RPMI8226 (cell line): ENCODE results near the gene PARD6A.

Experiments used
- DNase-seq: peaks from one replicate; pipeline ENCODE4 v3.0.0-alpha.2; 2015

Gene PARD6A

GRCh38 chr16:67653789-67654402 lies 6.9 kb upstream of the PARD6A start:
- DNase-seq: no peak

DNA sequence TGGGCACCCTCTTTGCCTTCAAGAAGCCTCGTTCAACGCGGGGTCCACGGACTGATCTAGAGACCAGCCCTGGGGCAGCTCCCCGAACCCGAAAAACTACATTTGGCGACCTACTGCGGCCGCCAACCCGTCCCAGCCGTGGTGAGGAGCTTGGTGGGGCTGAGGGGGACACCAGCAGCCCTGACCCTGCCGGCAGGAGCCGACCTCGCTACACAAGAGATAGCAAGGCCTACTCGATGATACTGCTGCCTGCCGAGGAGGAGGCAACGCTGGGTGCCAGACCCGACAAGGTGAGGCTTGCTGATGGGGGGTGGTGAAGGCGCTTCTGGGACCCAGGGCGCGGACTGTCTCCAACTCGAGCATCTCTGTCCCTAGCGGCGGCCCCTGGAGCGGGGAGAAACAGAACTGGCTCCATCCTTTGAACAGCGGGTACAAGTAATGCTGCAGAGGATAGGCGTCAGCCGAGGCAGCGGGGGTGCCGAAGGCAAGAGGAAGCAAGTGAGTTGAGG lies 6.3 kb upstream of the PARD6A start:
- no peak for DNase-seq

DNA sequence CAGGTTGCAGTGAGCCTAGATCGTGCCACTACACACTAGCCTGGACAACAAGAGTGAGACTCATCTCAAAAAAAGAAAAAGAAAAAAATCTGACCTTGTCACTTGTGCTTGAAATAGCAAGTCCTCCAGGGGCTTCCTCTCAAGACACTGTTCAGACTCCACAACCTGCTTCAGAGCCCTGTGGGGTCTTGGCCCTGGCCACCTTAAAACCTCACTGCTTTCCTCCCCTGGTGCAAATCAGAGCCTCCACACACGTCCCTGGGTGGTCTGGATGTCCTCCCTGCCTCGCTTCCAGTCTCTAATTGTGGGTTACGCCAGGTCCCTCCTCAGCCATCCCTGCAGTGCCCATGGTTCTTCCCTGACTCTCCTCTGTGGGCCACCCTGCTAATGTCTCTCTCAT lies 5.4 kb upstream of the PARD6A start:
- no peak for DNase-seq

DNA sequence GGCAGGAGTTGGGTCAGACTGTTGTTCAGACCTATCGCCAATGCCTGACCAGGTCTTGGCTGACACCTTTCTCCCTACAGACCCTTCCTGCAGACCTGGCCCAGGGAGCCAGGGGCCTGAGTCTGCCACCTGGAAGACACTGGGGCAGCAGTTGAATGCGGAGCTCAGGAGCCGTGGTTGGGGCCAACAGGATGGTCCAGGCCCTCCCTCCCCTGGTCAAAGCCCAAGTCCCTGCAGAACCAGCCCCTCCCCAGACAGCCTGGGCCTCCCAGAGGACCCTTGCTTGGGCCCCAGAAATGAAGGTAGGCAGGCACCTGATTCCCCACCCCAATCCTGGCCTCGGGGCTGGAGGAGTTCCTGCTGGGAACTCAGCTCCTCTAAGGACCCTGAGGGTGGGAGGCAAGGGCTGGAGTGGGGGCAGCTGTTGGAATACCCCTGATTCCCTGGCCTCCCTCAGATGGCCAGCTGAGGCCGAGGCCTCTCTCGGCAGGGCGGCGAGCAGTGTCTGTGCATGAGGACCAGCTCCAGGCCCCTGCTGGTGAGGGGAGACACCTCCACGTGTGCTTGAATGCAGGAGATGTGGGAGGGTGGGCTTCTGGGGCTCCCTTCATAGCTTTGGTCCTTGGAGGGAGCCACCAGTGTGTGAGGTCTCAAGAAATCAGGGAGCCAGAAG lies 4.3 kb upstream of the PARD6A start:
- no peak for DNase-seq

DNA sequence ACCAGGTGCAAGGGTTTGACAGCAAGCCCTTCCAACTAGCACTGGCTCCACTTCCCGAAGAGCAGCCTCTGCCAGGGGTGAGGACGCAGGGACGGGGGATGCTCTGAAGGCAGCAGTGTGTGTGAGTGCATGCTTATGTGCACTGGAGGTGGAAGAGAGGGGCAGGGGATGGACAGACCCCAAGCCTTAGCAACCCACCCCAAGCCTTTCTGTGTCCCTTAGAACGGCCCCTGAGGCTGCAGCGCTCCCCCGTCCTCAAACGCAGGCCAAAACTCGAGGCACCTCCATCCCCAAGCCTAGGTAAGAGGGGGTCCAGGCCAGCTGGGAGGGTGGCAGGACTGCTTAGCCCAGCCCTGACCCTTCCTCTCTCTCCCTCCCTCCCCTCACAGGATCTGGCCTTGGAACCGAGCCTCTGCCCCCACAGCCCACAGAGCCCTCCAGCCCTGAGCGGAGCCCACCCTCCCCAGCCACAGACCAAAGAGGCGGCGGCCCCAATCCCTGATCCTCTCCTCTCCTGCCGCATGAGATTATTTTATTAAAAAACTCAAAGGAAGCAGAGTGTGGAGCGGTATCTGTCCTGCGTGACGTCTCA lies 3.6 kb upstream of the PARD6A start:
- DNase-seq: no peak

DNA sequence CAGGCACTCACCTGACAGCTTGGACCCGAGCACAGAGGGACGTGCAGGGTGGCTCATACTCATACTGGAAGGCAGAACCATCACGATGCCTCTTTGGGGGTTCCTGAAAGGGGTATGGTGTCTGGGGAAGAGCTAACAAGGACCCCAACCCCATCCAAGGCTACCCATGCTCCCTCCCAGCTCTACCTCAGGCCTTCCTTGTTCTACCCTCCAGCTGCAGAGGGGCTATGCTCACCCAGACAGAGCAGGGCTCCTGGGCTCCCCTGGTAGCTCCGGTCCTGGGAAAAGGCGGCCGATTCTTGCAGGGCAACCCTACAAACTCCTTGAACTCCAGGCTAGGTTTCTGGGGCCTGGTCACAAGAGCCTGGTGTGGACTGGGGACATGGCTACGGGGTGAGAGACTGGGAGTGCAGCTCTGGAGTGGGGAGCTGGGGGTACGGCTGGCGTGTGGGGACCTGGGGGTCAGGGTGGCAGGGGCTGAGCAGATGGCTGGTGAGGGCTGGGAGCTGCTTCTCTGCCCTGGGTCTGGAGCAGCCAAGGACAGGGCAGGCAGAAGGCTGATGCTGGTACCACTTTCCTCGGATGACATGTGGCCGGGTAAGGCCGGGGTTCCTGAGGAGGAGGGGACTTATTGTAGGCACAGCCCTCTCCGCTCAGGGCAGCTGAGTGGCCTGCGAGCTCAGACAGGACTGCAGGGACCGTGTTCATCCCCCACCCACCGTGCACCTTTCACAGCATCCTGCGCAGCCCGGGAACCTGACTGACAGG lies 2.8 kb upstream of the PARD6A start:
- no peak for DNase-seq

GRCh38 chr16:67658849-67659674 lies 1.7 kb upstream of the PARD6A start:
- no peak for DNase-seq

DNA sequence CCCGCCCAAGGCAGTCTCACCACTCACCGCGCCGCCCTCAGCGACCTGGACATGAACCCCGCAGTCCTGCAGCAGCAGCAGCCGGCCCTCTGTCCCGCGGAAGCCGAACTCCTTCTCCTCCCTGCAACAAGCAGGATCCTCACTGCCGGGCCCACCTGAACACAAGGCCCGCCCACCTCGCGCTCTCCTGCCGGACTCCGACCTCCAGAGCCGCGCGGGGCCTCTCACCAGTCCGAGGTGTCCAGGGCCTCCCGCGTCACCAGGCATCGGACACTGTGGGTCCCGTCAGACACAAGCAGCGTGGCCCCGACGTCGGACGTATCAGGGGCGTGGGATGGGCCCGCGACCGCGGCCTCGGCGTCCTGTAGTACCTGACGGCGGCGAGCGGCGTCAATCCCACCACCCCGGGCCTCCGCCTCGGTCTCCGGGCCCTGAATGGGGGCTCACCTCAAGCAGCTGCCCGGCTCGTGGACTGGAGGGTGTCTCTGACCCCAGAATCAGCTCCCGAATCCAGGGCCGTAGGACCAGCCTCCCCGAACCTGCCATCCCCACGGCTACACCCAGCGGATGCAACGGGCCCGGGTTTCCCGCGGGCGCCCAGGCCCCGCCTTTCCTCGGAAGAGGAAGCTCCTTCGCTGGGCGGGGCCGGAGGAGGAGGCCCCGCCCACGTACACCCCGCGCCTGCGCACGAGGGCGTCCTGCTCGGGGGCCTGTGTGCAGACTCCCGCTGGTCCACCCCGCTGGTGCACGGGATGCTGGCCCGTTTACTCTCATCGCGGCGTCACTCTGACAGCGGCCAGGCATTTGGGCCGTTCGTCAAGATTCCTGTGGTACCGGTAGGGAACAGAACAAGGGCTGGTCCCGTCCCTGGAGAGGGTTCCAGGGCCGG lies 841 bp upstream of the PARD6A start, which contains the start of gene ACD:
TSS of gene ACD (minus strand) at position 586 of the 889 bp plus-strand sequence. CDS start at position 546, 40 bp downstream.
- DNase-seq: peak; percentile 97

- DNase-seq: no peak
Measured at GRCh38 chr16:67661101-67661761, 471 bp downstream of the PARD6A start.

- DNase-seq: no peak
Measured at GRCh38 chr16:67661886-67662652, 1.3 kb downstream of the PARD6A start.

GRCh38 chr16:67662653-67663010 lies 1.9 kb downstream of the PARD6A start:
- no peak for DNase-seq

- no peak for DNase-seq
Measured at GRCh38 chr16:67663151-67663876, 2.6 kb downstream of the PARD6A start.

- DNase-seq: no peak
Measured at GRCh38 chr16:67663877-67664222, 3.1 kb downstream of the PARD6A start.

GRCh38 chr16:67664258-67664657 lies 3.5 kb downstream of the PARD6A start:
- no peak for DNase-seq

- no peak for DNase-seq
Measured at GRCh38 chr16:67664871-67665270, 4.1 kb downstream of the PARD6A start.

DNA sequence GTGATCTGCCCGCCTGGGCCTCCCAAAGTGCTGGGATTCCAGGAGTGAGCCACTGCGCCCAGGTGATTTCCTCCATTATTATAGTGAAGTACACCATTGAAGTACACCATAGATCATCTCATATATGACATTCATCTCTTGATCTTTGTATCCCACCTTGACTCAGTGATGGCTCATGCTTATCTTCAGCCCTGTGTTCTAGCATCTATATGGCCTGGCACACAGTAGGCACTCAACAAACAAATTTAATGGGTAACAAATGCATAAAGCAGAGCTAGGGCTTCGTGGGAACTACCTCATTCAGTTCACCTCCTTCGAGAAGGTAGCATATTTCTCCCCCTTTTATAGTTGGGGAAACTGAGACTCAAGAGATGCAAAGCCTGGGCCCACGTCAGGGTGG lies 4.8 kb downstream of the PARD6A start:
- DNase-seq: no peak

DNA sequence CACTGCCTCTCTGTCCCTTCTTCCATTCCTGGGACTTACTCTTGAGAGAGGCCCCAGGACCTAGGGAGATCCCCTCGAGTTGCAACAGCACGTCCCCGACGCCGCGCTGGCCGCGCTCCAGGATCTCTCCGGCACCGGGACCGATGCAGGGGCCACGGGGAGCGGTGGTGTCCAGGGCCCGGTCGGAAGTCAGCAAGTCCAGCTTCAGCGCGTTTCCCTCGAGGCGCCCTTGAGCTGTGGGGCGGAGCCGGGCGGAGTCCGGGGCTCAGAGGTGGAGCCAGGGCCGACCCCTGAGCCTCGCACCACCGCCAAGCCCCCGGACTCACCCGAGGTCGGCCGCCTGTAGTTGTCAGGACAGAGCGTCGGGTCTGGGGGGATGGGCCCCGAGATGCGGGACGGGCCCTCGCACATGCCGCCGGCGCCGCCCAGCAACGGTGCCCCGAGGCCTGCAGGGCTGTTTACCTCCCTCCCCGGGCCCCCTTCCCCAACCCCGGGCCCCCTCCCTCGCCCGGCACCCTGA lies 5.3 kb downstream of the PARD6A start:
- DNase-seq: peak; percentile 58

GRCh38 chr16:67666559-67667452 lies 6.0 kb downstream of the PARD6A start, which contains the start of the genes C16orf86 and ENKD1:
Gene C16orf86, plus strand, starts transcription at chr16:67666814. Its CDS starts 157 bp downstream, at chr16:67666971.
Gene ENKD1, minus strand, starts transcription at chr16:67666750. Its CDS starts 308 bp downstream, at chr16:67666442.
- peak; percentile 94 for DNase-seq
